Stimulated activated CD8-positive, alpha-beta memory T cell treated with anti-CD3 and anti-CD28 coated beads, Interleukin-12 subunit alpha, Interleukin-12 subunit beta, amount 100 ng/mL, for 24 hours (primary cell): ENCODE measurements around the gene COL4A1.
"Not testable (repeated sequence)": the region's sequence is repeated elsewhere in the genome, so short reads cannot be mapped to it uniquely, and the experiment has no call there.

ENCODE experiments used
- DNase-seq: peaks from one replicate; pipeline ENCODE4 v3.0.0-alpha.2; 2020; ENCODE audit errors: extremely low read depth

Gene COL4A1

GRCh38 chr13:110323172-110323891, 16.4 kb upstream of the COL4A1 start:
- no peak for DNase-seq

- no peak for DNase-seq
Observed at GRCh38 chr13:110322828-110323171, 15.8 kb upstream of the COL4A1 start.

DNA sequence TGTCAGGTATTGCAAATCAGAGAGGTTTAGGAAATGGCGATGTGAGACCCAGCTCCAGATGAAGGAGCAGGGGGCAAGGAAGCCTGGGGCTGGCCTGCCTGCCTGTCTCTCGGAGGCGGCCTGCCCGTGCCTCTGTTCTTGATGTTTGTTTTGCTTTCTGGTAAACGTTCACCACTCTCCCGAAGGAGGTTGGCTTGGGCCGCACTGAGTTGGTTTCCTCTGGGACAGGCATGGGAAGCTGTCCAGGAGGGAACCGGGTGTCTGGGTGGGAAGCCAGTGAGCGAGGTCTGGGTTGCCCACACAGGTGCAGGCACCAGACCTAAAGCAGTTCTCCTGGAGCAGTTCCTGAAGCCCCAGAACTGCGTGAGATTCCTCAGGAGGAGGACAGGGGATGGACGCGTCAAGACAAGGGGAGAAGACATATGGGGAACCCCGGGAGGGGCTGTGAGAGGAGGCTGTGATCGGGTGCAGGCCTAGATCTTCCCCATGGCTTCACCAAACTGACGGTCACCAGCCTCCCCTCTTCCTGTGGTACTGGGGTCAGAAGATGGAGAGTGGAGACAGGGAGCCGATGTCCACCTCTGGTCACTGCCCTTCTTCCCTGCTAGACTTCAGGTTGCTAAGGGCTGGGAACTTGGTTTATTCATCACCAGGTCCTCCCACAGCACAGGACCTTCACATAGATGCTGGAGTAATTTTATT, 15.3 kb upstream of the COL4A1 start:
- DNase-seq: no peak

DNA sequence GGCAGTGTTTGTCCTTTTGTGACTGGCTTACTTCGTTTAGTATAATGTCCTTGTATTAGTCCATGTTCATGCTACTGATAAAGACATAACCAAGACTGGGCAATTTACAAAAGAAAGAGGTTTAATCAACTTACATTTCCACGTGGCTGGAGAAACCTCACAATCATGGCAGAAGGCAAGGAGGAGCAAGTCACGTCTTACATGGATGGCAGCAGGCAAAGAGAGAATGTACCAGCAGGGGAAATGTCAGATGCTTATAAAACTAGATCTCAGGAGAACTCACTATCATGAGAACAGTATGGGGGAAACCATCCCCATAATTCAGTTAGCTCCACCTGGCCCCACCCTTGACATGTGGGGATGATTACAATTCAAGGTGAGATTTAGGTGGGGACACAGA, 14.6 kb upstream of the COL4A1 start:
- DNase-seq: not testable (repeated sequence)

- DNase-seq: no peak
Observed at GRCh38 chr13:110320645-110321044, 13.7 kb upstream of the COL4A1 start.

- DNase-seq: no peak
Observed at GRCh38 chr13:110319774-110320509, 13.0 kb upstream of the COL4A1 start.

GRCh38 chr13:110319397-110319773, 12.4 kb upstream of the COL4A1 start:
- DNase-seq: no peak

DNA sequence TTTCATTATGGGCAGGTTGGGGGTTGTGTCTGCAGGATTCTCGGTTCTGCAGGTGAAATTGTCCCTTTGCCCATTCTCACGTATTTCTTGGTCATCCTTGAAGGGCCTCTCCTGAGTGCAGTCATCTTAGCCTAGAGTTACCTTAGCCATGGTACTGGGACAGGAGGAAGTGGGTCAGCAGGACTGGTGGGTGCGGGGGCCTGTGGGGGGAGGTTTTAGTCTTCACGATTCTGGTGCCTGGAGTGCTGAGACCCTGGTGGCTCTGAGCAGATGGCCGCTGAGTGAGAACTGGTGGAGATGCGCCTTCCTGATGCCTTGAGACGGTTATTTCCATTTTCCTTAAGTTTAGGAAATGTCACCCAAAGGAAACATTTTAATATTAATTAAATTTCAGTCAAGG, 12.0 kb upstream of the COL4A1 start:
- no peak for DNase-seq

GRCh38 chr13:110317496-110318195, 10.7 kb upstream of the COL4A1 start:
- DNase-seq: no peak

DNA sequence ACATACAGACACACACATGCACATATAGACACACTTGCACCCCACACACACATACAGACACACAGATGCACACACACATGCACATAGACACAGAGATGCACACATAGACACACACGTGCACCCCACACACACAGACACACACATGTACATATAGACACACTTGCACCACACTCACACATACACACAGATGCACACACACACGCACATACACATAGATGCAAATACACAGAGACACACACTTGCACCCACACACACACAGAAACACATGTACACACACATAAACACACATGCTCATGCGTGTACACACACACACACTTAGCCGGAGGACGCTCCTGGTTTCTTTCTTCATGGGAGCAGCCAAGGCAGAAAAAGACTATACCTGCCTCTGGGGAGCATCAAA, 10.1 kb upstream of the COL4A1 start:
- no peak for DNase-seq

- DNase-seq: no peak
Observed at GRCh38 chr13:110316196-110316595, 9.2 kb upstream of the COL4A1 start.

DNA sequence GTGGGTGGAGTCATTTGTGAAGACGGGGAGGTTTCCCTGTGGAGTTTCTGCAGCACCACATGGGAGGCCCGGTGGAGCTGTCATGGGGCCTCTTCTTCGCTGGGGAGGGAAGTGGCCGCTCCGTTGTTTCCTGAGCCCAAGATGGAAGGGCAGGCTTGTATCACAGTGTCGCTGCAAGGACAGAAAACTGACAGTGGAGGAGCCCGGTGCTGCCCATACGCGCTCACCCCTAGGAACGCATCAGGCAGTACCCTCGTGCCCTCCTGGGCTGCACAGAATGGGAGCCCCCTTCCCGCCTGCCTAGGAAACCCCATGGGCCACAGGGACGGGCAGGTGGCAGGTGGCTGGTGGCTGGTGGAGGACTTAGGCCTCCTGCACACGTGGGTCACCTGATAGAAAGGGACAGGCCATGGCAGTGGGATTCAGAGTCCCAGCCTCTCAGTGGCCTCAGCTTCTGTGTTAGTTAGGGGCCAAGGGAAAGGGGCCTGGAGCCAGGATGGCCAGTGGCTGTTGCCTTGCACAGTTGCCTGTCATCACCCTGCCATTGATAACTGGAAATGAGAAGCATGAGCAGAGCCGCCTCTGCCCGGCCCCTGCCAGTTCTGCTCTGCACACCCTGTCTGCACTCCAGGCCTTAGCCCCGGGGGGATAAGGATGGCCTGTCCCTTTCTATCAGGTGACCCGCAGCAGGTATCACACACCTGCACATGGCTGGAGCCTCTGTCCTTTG, 7.7 kb upstream of the COL4A1 start:
- DNase-seq: no peak

GRCh38 chr13:110313733-110314132, 6.8 kb upstream of the COL4A1 start:
- DNase-seq: not testable (repeated sequence)

DNA sequence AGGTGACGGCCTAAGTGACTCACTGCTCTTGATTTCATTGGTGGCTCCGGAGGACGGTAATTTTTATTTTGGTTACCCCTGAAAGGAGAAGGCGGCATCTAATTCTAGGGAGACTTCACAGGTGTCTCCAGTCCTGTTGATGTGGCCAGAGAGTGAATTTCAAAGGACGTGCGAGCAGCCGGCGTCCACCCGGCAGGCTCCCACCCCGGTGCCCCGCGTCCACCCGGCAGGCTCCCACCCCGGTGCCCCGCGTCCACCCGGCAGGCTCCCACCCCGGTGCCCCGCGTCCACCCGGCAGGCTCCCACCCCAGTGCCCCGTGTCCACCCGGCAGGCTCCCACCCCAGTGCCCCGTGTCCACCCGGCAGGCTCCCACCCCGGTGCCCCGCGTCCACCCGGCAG, 6.3 kb upstream of the COL4A1 start:
- not testable (repeated sequence) for DNase-seq

DNA sequence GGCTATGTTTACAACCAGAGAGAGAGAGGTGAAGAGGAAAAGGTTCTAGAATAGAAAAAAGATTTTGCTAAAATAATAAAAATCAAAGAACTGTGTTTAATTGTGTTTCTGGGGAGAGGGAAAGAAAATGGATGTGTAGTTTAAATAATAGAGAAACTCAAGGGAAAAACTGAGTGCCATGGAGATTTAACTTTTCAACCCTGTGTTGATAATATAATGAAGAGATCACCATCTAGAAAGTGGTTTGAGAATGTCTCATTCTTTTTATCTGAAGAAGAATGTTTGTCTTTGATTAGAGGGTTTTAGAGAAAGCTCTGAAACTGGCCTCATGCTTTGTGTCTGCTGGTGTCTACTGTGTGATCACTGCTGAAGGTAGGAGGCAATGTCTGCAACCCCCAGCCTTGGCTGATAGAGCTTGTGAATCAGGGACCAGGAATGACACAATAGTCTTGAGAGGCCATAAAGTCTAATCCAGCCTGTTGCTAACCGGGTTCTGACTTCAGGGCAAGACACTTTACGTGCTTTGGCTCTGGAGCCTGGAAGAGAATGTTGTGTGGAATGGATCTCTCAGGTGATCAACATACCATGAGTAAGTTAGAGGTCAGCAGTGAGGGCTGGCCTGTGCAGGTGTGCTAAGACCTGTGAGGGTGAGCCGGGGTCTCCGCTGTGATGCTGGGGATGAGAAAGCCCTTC, 5.5 kb upstream of the COL4A1 start:
- DNase-seq: no peak

GRCh38 chr13:110311443-110312338, 4.7 kb upstream of the COL4A1 start:
- DNase-seq: no peak

GRCh38 chr13:110310541-110311442, 3.8 kb upstream of the COL4A1 start:
- no peak for DNase-seq

GRCh38 chr13:110309661-110310524, 2.9 kb upstream of the COL4A1 start:
- DNase-seq: no peak
